GM13977 (cell line): ENCODE results near the gene IL22RA1.

Experiments
- DNase-seq: peaks from one replicate; pipeline ENCODE4 v3.0.0; 2012; ENCODE audit warnings: low spot score
- in situ Hi-C: fragments of 300-500 bp; cut with MboI; formaldehyde crosslinking; loops from one replicate; pipeline ENCODE4 v1.12.0; 2022; ENCODE audit warnings: low sequenced_read_pairs, low pct_unique_long_range_greater_than_20kb, mixed read lengths, inconsistent platforms; ENCODE audit not compliant: unreplicated experiment
- TF ChIP-seq, protein P1 (sequence below): IDR thresholded peaks from 2 replicates; pipeline ENCODE4 v1.5.1; 2012; ENCODE audit warnings: mild to moderate bottlenecking, control low read depth; ENCODE audit not compliant: insufficient read depth; ENCODE audit errors: extremely low read depth, missing control alignments

IL22RA1 gene

DNA sequence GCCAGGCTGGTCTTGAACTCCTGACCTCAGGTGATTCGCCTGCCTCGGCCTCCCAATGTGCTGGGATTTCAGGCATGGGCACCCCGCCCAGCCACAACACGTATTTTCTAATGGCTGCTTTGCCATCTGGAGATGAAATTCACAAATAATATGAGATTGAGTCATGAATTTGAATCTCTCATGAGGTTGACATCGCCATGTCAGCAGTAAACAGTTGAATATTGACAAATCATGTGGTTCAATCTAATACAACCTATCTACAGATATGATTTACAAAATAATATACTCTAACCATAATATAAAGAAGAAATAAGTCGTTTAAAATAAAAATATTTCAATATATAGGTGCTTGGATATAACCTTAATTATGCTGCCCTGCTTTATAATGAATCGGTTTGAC, 73.1 kb downstream of the IL22RA1 start:
- in situ Hi-C loops = no loop called here
- no peak for DNase-seq
- TF ChIP-seq, protein P1, sequence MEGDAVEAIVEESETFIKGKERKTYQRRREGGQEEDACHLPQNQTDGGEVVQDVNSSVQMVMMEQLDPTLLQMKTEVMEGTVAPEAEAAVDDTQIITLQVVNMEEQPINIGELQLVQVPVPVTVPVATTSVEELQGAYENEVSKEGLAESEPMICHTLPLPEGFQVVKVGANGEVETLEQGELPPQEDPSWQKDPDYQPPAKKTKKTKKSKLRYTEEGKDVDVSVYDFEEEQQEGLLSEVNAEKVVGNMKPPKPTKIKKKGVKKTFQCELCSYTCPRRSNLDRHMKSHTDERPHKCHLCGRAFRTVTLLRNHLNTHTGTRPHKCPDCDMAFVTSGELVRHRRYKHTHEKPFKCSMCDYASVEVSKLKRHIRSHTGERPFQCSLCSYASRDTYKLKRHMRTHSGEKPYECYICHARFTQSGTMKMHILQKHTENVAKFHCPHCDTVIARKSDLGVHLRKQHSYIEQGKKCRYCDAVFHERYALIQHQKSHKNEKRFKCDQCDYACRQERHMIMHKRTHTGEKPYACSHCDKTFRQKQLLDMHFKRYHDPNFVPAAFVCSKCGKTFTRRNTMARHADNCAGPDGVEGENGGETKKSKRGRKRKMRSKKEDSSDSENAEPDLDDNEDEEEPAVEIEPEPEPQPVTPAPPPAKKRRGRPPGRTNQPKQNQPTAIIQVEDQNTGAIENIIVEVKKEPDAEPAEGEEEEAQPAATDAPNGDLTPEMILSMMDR = no peak
